GM21723 (cell line): ENCODE results near the gene HBD.

Experiments
- ATAC-seq: cut with Tn5 transposase; IDR thresholded peaks from one replicate; pipeline ENCODE4 v1.9.1; 2021; ENCODE audit warnings: mild to moderate bottlenecking, moderate library complexity; ENCODE audit not compliant: unreplicated experiment

Gene HBD

GRCh38 chr11:5192738-5193137 is 41.5 kb downstream of the HBD start:
- no peak for ATAC-seq

- no peak for ATAC-seq
Measured at GRCh38 chr11:5188201-5188600, 46.1 kb downstream of the HBD start.
